GM19043 (cell line): Measurements from ENCODE around the gene TLE2.

ENCODE experiments used
- ATAC-seq: cut with Tn5 transposase; IDR thresholded peaks from one replicate; pipeline ENCODE4 v1.9.1; 2021; ENCODE audit warnings: low read depth; ENCODE audit not compliant: unreplicated experiment

Gene TLE2

GRCh38 chr19:3029065-3029923 lies at the start of gene TLE2:
TSS of gene TLE2 (minus strand) at chr19:3029280. CDS start at chr19:3028904, 376 bp downstream.
- ATAC-seq = no peak

- ATAC-seq = no peak
Observed at GRCh38 chr19:3075605-3076431, 46.7 kb upstream of the TLE2 start.

GRCh38 chr19:3073931-3074595 lies 45.0 kb upstream of the TLE2 start:
- ATAC-seq = no peak

- no peak for ATAC-seq
Observed at GRCh38 chr19:3073159-3073563, 44.1 kb upstream of the TLE2 start.

- ATAC-seq = no peak
Observed at GRCh38 chr19:3071768-3072167, 42.7 kb upstream of the TLE2 start.

GRCh38 chr19:3068071-3068470 lies 39.0 kb upstream of the TLE2 start:
- no peak for ATAC-seq

- no peak for ATAC-seq
Observed at GRCh38 chr19:3067563-3067962, 38.5 kb upstream of the TLE2 start.

GRCh38 chr19:3066482-3067049 lies 37.5 kb upstream of the TLE2 start:
- ATAC-seq = no peak

- no peak for ATAC-seq
Observed at GRCh38 chr19:3065675-3066357, 36.7 kb upstream of the TLE2 start.

- no peak for ATAC-seq
Observed at GRCh38 chr19:3064011-3064330, 34.9 kb upstream of the TLE2 start.

GRCh38 chr19:3062165-3063105 lies 33.4 kb upstream of the TLE2 start, which contains the start of gene TLE5:
TSS of gene TLE5 (minus strand) at chr19:3062495. CDS start at chr19:3062200, 295 bp downstream.
- no peak for ATAC-seq

GRCh38 chr19:3061182-3062161 lies 32.4 kb upstream of the TLE2 start:
- ATAC-seq = no peak

GRCh38 chr19:3060857-3061181 lies 31.7 kb upstream of the TLE2 start:
- ATAC-seq = no peak

- ATAC-seq = no peak
Observed at GRCh38 chr19:3059653-3060052, 30.6 kb upstream of the TLE2 start.

- ATAC-seq = no peak
Observed at GRCh38 chr19:3058821-3059314, 29.8 kb upstream of the TLE2 start.

- ATAC-seq = no peak
Observed at GRCh38 chr19:3058009-3058820, 29.1 kb upstream of the TLE2 start.

- ATAC-seq = no peak
Observed at GRCh38 chr19:3057275-3057714, 28.2 kb upstream of the TLE2 start.
